Measurements from ENCODE around the gene TBC1D4. TPM values are rescaled to one million over a fixed set of nuclear protein-coding genes. Genes with fewer than 3 reads are reported as not detected.

The TBC1D4 gene
- polyA plus RNA-seq, 1 donor from 2014 or later, result 3.9 TPM

DNA sequence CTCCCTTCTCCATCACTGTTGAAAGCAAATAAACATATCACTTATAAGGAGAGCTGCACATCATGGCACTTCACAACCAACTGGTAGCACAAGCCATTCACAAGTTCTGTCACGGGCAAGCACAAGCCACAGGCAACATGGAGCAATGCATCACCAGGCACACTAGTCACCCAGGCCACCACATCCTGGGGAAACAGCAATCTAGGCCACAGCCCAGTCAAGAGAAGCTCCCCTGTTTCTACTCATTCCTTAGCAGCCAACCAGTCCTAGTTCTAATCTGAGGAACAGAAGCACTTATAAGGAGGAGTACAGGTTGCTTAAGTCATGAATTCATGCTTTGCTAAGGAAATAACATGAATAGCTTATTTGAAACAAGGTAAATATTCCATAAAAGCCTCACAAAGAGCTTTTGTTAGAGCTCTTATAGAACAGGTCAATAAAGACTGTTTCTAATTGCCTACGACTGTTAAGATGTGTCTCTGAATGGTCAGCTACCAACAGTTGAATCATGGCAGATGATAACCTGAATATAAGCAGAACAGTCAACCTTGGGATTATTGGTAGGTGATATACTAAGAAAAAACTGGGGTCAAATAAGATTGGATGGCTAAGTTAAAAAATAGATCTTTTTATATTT, 169.0 kb downstream of the TBC1D4 start:
- no peak overlapping the region for H3K4me3 ChIP-seq (ENCODE audit: low read length)
- no peak overlapping the region for H3K9ac ChIP-seq (ENCODE audit: low read length)
- no peaks in the 10 kb centered on the region for H4K20me1 ChIP-seq (ENCODE audit: insufficient read depth)
- no peaks in the 10 kb centered on the region for H3K9me3 ChIP-seq (ENCODE audit: low read length)
- no peaks in the 10 kb centered on the region for H3F3A ChIP-seq (ENCODE audit: insufficient read depth, low read length, poor library complexity, severe bottlenecking)
- no peaks in the 10 kb centered on the region for H3K36me3 ChIP-seq (ENCODE audit: insufficient read depth, low read length)
- no peaks in the 10 kb centered on the region for H3K27me3 ChIP-seq (ENCODE audit: insufficient read depth, low read depth, low read length)
- no peak overlapping the region for H3K4me2 ChIP-seq (ENCODE audit: low read length)
- H2AFZ ChIP-seq (ENCODE audit: low read depth, low read length), result no peak overlapping the region
- no peaks in the 10 kb centered on the region for H3K79me2 ChIP-seq (replicated peaks; ENCODE audit: insufficient read depth, low read length)
- no peak overlapping the region for H3K27ac ChIP-seq (ENCODE audit: low read length)
- TF ChIP-seq EZH2 (IDR thresholded peaks at IDR 0.05; ENCODE audit: borderline replicate concordance, insufficient read depth, low read length, poor library complexity, severe bottlenecking), result no peak
- TF ChIP-seq POLR2AphosphoS5 (IDR thresholded peaks at IDR 0.05), result no peak
- TF ChIP-seq TAF1 (IDR thresholded peaks at IDR 0.05; ENCODE audit: low read depth), result no peak
- TF ChIP-seq MXI1 (conservative IDR thresholded peaks at IDR 0.05; ENCODE audit: poor library complexity, severe bottlenecking), result no peak
- TF ChIP-seq, protein P1, sequence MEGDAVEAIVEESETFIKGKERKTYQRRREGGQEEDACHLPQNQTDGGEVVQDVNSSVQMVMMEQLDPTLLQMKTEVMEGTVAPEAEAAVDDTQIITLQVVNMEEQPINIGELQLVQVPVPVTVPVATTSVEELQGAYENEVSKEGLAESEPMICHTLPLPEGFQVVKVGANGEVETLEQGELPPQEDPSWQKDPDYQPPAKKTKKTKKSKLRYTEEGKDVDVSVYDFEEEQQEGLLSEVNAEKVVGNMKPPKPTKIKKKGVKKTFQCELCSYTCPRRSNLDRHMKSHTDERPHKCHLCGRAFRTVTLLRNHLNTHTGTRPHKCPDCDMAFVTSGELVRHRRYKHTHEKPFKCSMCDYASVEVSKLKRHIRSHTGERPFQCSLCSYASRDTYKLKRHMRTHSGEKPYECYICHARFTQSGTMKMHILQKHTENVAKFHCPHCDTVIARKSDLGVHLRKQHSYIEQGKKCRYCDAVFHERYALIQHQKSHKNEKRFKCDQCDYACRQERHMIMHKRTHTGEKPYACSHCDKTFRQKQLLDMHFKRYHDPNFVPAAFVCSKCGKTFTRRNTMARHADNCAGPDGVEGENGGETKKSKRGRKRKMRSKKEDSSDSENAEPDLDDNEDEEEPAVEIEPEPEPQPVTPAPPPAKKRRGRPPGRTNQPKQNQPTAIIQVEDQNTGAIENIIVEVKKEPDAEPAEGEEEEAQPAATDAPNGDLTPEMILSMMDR (IDR thresholded peaks at IDR 0.05; ENCODE audit: poor library complexity, severe bottlenecking), result no peak
- no peak for TF ChIP-seq EP300 (conservative IDR thresholded peaks at IDR 0.05; ENCODE audit: poor library complexity, severe bottlenecking)
- TF ChIP-seq, protein P2, sequence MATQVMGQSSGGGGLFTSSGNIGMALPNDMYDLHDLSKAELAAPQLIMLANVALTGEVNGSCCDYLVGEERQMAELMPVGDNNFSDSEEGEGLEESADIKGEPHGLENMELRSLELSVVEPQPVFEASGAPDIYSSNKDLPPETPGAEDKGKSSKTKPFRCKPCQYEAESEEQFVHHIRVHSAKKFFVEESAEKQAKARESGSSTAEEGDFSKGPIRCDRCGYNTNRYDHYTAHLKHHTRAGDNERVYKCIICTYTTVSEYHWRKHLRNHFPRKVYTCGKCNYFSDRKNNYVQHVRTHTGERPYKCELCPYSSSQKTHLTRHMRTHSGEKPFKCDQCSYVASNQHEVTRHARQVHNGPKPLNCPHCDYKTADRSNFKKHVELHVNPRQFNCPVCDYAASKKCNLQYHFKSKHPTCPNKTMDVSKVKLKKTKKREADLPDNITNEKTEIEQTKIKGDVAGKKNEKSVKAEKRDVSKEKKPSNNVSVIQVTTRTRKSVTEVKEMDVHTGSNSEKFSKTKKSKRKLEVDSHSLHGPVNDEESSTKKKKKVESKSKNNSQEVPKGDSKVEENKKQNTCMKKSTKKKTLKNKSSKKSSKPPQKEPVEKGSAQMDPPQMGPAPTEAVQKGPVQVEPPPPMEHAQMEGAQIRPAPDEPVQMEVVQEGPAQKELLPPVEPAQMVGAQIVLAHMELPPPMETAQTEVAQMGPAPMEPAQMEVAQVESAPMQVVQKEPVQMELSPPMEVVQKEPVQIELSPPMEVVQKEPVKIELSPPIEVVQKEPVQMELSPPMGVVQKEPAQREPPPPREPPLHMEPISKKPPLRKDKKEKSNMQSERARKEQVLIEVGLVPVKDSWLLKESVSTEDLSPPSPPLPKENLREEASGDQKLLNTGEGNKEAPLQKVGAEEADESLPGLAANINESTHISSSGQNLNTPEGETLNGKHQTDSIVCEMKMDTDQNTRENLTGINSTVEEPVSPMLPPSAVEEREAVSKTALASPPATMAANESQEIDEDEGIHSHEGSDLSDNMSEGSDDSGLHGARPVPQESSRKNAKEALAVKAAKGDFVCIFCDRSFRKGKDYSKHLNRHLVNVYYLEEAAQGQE (IDR thresholded peaks at IDR 0.05; ENCODE audit: borderline replicate concordance), result no peak
- TF ChIP-seq SMC3 (conservative IDR thresholded peaks at IDR 0.05; ENCODE audit: poor library complexity), result no peak
- TF ChIP-seq RAD21 (conservative IDR thresholded peaks at IDR 0.05), result no peak
- no peaks in the 10 kb centered on the region for H3K9me2 ChIP-seq (ENCODE audit: insufficient read depth, low read length)

DNA sequence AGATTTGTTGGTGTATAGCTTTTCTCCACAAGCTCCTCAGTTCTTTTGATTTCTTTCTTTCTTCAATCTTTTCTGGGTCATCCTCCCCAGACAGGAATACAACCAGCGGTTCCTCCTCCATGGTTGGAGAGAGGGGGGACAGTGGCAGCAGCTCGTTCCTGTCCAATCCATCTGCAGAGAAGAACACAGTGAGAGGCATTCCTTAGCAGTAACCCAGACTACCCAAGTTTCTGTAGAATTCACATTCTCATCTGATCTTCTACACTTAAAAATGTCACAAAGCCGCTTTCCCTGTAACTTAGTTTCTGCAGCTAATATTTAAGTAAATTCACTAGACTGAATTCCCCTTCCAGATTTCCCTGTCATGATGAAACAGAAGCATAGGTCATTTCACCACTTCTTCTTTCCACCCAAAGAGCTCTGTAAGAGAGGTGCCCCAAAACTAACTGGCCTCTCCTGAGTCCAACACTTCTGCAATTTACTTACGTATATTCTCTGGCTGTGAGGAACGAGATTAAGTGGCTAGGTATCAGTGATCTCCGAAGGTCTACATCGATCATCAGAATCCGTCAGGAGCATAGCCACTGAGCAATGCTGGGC, 171.9 kb downstream of the TBC1D4 start:
- H3K27me3 ChIP-seq (ENCODE audit: insufficient read depth, low read depth, low read length), result no peaks in the 10 kb centered on the region

More for the DNA sequence above, 171.9 kb downstream of the TBC1D4 start:
- no peaks in the 10 kb centered on the region for H3K79me2 ChIP-seq (replicated peaks; ENCODE audit: insufficient read depth, low read length)
- H4K20me1 ChIP-seq (ENCODE audit: insufficient read depth), result no peaks in the 10 kb centered on the region
- no peaks in the 10 kb centered on the region for H3F3A ChIP-seq (ENCODE audit: insufficient read depth, low read length, poor library complexity, severe bottlenecking)
- no peak overlapping the region for H3K27ac ChIP-seq (ENCODE audit: low read length)
- H3K9me2 ChIP-seq (ENCODE audit: insufficient read depth, low read length), result no peaks in the 10 kb centered on the region
- no peak overlapping the region for H3K4me2 ChIP-seq (ENCODE audit: low read length)
- no peak for TF ChIP-seq RAD21 (conservative IDR thresholded peaks at IDR 0.05)
- TF ChIP-seq TAF1 (IDR thresholded peaks at IDR 0.05; ENCODE audit: low read depth), result no peak
- no peak for TF ChIP-seq MXI1 (conservative IDR thresholded peaks at IDR 0.05; ENCODE audit: poor library complexity, severe bottlenecking)
- TF ChIP-seq, protein P1 (IDR thresholded peaks at IDR 0.05; ENCODE audit: poor library complexity, severe bottlenecking), result no peak
- TF ChIP-seq, protein P2 (IDR thresholded peaks at IDR 0.05; ENCODE audit: borderline replicate concordance), result no peak
- TF ChIP-seq EZH2 (IDR thresholded peaks at IDR 0.05; ENCODE audit: borderline replicate concordance, insufficient read depth, low read length, poor library complexity, severe bottlenecking), result no peak
- H3K4me3 ChIP-seq (ENCODE audit: low read length), result no peak overlapping the region
- no peak overlapping the region for H2AFZ ChIP-seq (ENCODE audit: low read depth, low read length)
- no peak overlapping the region for H3K9ac ChIP-seq (ENCODE audit: low read length)
- no peaks in the 10 kb centered on the region for H3K36me3 ChIP-seq (ENCODE audit: insufficient read depth, low read length)
- H3K9me3 ChIP-seq (ENCODE audit: low read length), result no peaks in the 10 kb centered on the region
